Daoy (cell line): ENCODE measurements around the gene D2HGDH. TPM values are rescaled to one million over a fixed set of nuclear protein-coding genes. Genes with fewer than 3 reads are reported as not detected.

Source experiments
- total RNA-seq: library from RNA; depleted of rRNA; stranded (reverse); fragments of >200 nt; shearing (Covaris generic); gene quantifications from 2 replicates; pipeline ENCODE4 v1.2.3, GENCODE V29; 2014; rRNA removed

D2HGDH gene
- total RNA-seq, 1 experiment from 2014 or later = 3.2 TPM

Other genes with a start within 250 kb of the D2HGDH start
- gene STK25, start 226.0 kb upstream of the D2HGDH start, total RNA-seq = 118 and 127 TPM in 2 replicates
- 3.3 and 4.6 TPM in 2 replicates for gene BOK, start 175.9 kb upstream of the D2HGDH start, total RNA-seq
- 45.7 and 46.5 TPM in 2 replicates for gene THAP4, start 97.5 kb upstream of the D2HGDH start, total RNA-seq
- gene ATG4B, start 96.9 kb upstream of the D2HGDH start, total RNA-seq = 72.9 and 92.6 TPM in 2 replicates
- 105 and 141 TPM in 2 replicates for gene DTYMK, start 47.8 kb upstream of the D2HGDH start, total RNA-seq
- 12.0 and 21.0 TPM in 2 replicates for gene ING5, start 32.6 kb upstream of the D2HGDH start, total RNA-seq
- gene GAL3ST2, start 42.2 kb downstream of the D2HGDH start, total RNA-seq = not detected in 2 replicates
- not detected in 2 replicates for gene NEU4, start 74.6 kb downstream of the D2HGDH start, total RNA-seq
- not detected in 2 replicates for gene PDCD1, start 124.3 kb downstream of the D2HGDH start, total RNA-seq
- not detected in 2 replicates for gene RTP5, start 135.1 kb downstream of the D2HGDH start, total RNA-seq